ENCODE results near the gene TMED4. TPM values are rescaled to one million over a fixed set of nuclear protein-coding genes. Genes with fewer than 3 reads are reported as not detected.
"Not testable (repeated sequence)": the region's sequence is repeated elsewhere in the genome, so short reads cannot be mapped to it uniquely, and the experiment has no call there.

TMED4 gene
- total RNA-seq, 2 experiments from 2014 or later, result 71.6 to 73.0 TPM

GRCh38 chr7:44568771-44569560 lies 13.1 kb downstream of the TMED4 start:
- intact Hi-C loops (cut with DNase I, micrococcal nuclease), result loop anchor here in 1 of 2 experiments (5.0 kb wide), 2 partner anchors 222 to 327 kb away; no protein-coding TSS in a partner anchor
- no peak for DNase-seq
- Mint-ChIP-seq H3K4me1 (peaks cover 23% of the 10 kb centered on the region), H3K27me3 (no peaks in the 10 kb centered on the region), H3K4me3 (no peak overlapping the region), H3K36me3 (ENCODE audit: low read depth) (peaks cover 86% of the 10 kb centered on the region), H3K27ac (no peak overlapping the region), H3K9me3 (ENCODE audit: low read depth) (no peaks in the 10 kb centered on the region)
- ChIA-PET CTCF (interaction anchor here (0.6 to 1.0 kb wide), 4 partner anchors 10 to 354 kb away, joined by 3 to 4 read pairs (median 3); no protein-coding TSS in a partner anchor), POLR2A (no interaction called here)
- ATAC-seq, result no peak

GRCh38 chr7:44567884-44568283 lies 14.1 kb downstream of the TMED4 start:
- H3K27me3 Mint-ChIP-seq, result no peaks in the 10 kb centered on the region
- DNase-seq (no peak), ATAC-seq (no peak)
- intact Hi-C loops (cut with DNase I, micrococcal nuclease), result loop anchor here in 1 of 2 experiments (5.0 kb wide), 2 partner anchors 221 to 326 kb away; no protein-coding TSS in a partner anchor
- no peak overlapping the region for H3K4me3 Mint-ChIP-seq
- POLR2A ChIA-PET, result no interaction called here
- H3K36me3 Mint-ChIP-seq (ENCODE audit: low read depth), result peaks cover 80% of the 10 kb centered on the region
- H3K9me3 Mint-ChIP-seq (ENCODE audit: low read depth), result no peaks in the 10 kb centered on the region
- H3K4me1 Mint-ChIP-seq, result peaks cover 21% of the 10 kb centered on the region
- H3K27ac Mint-ChIP-seq, result no peak overlapping the region
- CTCF ChIA-PET, result interaction anchor here (0.6 kb wide), 1 partner anchor 11 kb away, joined by 3 read pairs; no protein-coding TSS in a partner anchor

- intact Hi-C loops (cut with DNase I, micrococcal nuclease), result loop anchor here in 1 of 2 experiments (5.0 kb wide), 2 partner anchors 219 to 324 kb away; no protein-coding TSS in a partner anchor
- Mint-ChIP-seq H3K9me3 (ENCODE audit: low read depth) (no peaks in the 10 kb centered on the region), H3K36me3 (ENCODE audit: low read depth) (peaks cover 68% of the 10 kb centered on the region), H3K4me1 (peaks cover 9% of the 10 kb centered on the region), H3K4me3 (no peak overlapping the region), H3K27me3 (no peaks in the 10 kb centered on the region), H3K27ac (no peak overlapping the region)
- ATAC-seq (no peak), DNase-seq (no peak)
- POLR2A ChIA-PET, result no interaction called here
- CTCF ChIA-PET, result interaction anchor here (1.0 to 2.6 kb wide), 4 partner anchors 11 to 232 kb away, joined by 4 to 23 read pairs (median 10); no protein-coding TSS in a partner anchor
These were observed 15.4 kb downstream of the TMED4 start for GRCh38 chr7:44566680-44567079.

- no peaks in the 10 kb centered on the region for H3K27me3 Mint-ChIP-seq
- no peak overlapping the region for H3K27ac Mint-ChIP-seq
- ATAC-seq, result peak; percentile 51
These were observed 16.1 kb downstream of the TMED4 start for GRCh38 chr7:44565795-44566559.

GRCh38 chr7:44565097-44565794 lies 16.8 kb downstream of the TMED4 start:
- no peak overlapping the region for H3K4me3 Mint-ChIP-seq
- H3K36me3 Mint-ChIP-seq (ENCODE audit: low read depth), result peaks cover 55% of the 10 kb centered on the region
- CTCF ChIA-PET, result interaction anchor here (0.5 to 3.7 kb wide), 43 partner anchors 9 to 540 kb away, joined by 3 to 23 read pairs (median 4); partner anchors contain the start of genes DDX56, H2AZ2 and NUDCD3
- H3K4me1 Mint-ChIP-seq, result peaks cover 6% of the 10 kb centered on the region
- no peaks in the 10 kb centered on the region for H3K9me3 Mint-ChIP-seq (ENCODE audit: low read depth)
- POLR2A ChIA-PET, result interaction anchor here (1.0 to 1.5 kb wide), 2 partner anchors 9 to 74 kb away, joined by 3 to 7 read pairs; partner anchors contain the start of gene DDX56
- intact Hi-C loops (cut with DNase I, micrococcal nuclease), result loop anchor here (1.0 to 5.0 kb wide), 3 partner anchors 218 to 324 kb away; no protein-coding TSS in a partner anchor
- H3K27ac Mint-ChIP-seq, result peak overlapping the region; percentile 40
- no peaks in the 10 kb centered on the region for H3K27me3 Mint-ChIP-seq
- DNase-seq (peak; percentile 79), ATAC-seq (peak; percentile 91)

More at GRCh38 chr7:44565795-44566559, 16.1 kb downstream of the TMED4 start:
- intact Hi-C loops (cut with DNase I, micrococcal nuclease), result loop anchor here (1.0 to 5.0 kb wide), 3 partner anchors 219 to 325 kb away; no protein-coding TSS in a partner anchor
- CTCF ChIA-PET, result interaction anchor here (0.6 to 3.7 kb wide), 37 partner anchors 8 to 539 kb away, joined by 3 to 23 read pairs (median 4); partner anchors contain the start of genes DDX56, H2AZ2 and NUDCD3
- POLR2A ChIA-PET, result interaction anchor here (1.0 to 1.5 kb wide), 2 partner anchors 8 to 75 kb away, joined by 3 to 7 read pairs; partner anchors contain the start of gene DDX56
- peaks cover 6% of the 10 kb centered on the region for H3K4me1 Mint-ChIP-seq
- no peak overlapping the region for H3K4me3 Mint-ChIP-seq
- no peaks in the 10 kb centered on the region for H3K9me3 Mint-ChIP-seq (ENCODE audit: low read depth)
- no peak for DNase-seq
- H3K36me3 Mint-ChIP-seq (ENCODE audit: low read depth), result peaks cover 61% of the 10 kb centered on the region

- ChIA-PET POLR2A (interaction anchor here (1.5 kb wide), 1 partner anchor 10 kb away, joined by 7 read pairs; the partner anchor contains the start of gene DDX56), CTCF (interaction anchor here (0.5 to 3.7 kb wide), 31 partner anchors 10 to 427 kb away, joined by 3 to 23 read pairs (median 4); partner anchors contain the start of genes DDX56, H2AZ2 and NUDCD3)
- Mint-ChIP-seq H3K27ac (no peak overlapping the region), H3K36me3 (ENCODE audit: low read depth) (peaks cover 48% of the 10 kb centered on the region), H3K9me3 (ENCODE audit: low read depth) (no peaks in the 10 kb centered on the region), H3K27me3 (no peaks in the 10 kb centered on the region), H3K4me3 (no peak overlapping the region), H3K4me1 (peaks cover 4% of the 10 kb centered on the region)
- ATAC-seq, result no peak
- intact Hi-C loops (cut with DNase I, micrococcal nuclease), result loop anchor here (1.0 to 5.0 kb wide), 3 partner anchors 217 to 323 kb away; no protein-coding TSS in a partner anchor
- DNase-seq, result no peak
These were observed 17.4 kb downstream of the TMED4 start for GRCh38 chr7:44564606-44565005.

- CTCF ChIA-PET, result interaction anchor here (3.7 kb wide), 1 partner anchor 11 kb away, joined by 23 read pairs; the partner anchor contains the start of gene DDX56
- intact Hi-C loops (cut with DNase I, micrococcal nuclease), result no loop called here
- POLR2A ChIA-PET, result no interaction called here
- Mint-ChIP-seq H3K4me3 (no peak overlapping the region), H3K27me3 (no peaks in the 10 kb centered on the region), H3K27ac (no peak overlapping the region), H3K36me3 (ENCODE audit: low read depth) (peaks cover 35% of the 10 kb centered on the region), H3K9me3 (ENCODE audit: low read depth) (no peaks in the 10 kb centered on the region), H3K4me1 (peaks cover 3% of the 10 kb centered on the region)
- no peak for ATAC-seq
- DNase-seq, result no peak
These were observed 18.8 kb downstream of the TMED4 start for GRCh38 chr7:44563171-44563679.

- intact Hi-C loops (cut with DNase I, micrococcal nuclease); POLR2A ChIA-PET; H3K4me3 Mint-ChIP-seq; H3K9me3 Mint-ChIP-seq (ENCODE audit: low read depth); ATAC-seq; DNase-seq; H3K27ac Mint-ChIP-seq; H3K4me1 Mint-ChIP-seq; H3K27me3 Mint-ChIP-seq: not testable (repeated sequence)
- CTCF ChIA-PET, result interaction anchor here (0.6 to 3.7 kb wide), 2 partner anchors 12 to 121 kb away, joined by 3 to 23 read pairs; partner anchors contain the start of gene DDX56
- peaks cover 28% of the 10 kb centered on the region for H3K36me3 Mint-ChIP-seq (ENCODE audit: low read depth)
These were observed 19.4 kb downstream of the TMED4 start for GRCh38 chr7:44562622-44562962.

GRCh38 chr7:44561962-44562621 lies 19.9 kb downstream of the TMED4 start:
- ATAC-seq, result no peak
- no peak for DNase-seq
- CTCF ChIA-PET, result interaction anchor here (0.6 kb wide), 1 partner anchor 121 kb away, joined by 3 read pairs; no protein-coding TSS in a partner anchor
- Mint-ChIP-seq H3K27ac (no peak overlapping the region), H3K9me3 (ENCODE audit: low read depth) (no peaks in the 10 kb centered on the region), H3K4me3 (no peak overlapping the region), H3K4me1 (peaks cover 3% of the 10 kb centered on the region), H3K27me3 (no peaks in the 10 kb centered on the region), H3K36me3 (ENCODE audit: low read depth) (peaks cover 26% of the 10 kb centered on the region)
- POLR2A ChIA-PET, result no interaction called here
- intact Hi-C loops (cut with DNase I, micrococcal nuclease), result no loop called here

- CTCF ChIA-PET, result no interaction called here
- Mint-ChIP-seq H3K9me3 (ENCODE audit: low read depth) (no peaks in the 10 kb centered on the region), H3K27ac (no peak overlapping the region), H3K4me1 (peaks cover 2% of the 10 kb centered on the region), H3K4me3 (no peak overlapping the region), H3K27me3 (no peaks in the 10 kb centered on the region), H3K36me3 (ENCODE audit: low read depth) (peaks cover 25% of the 10 kb centered on the region)
- POLR2A ChIA-PET, result no interaction called here
- DNase-seq, result no peak
- no peak for ATAC-seq
- intact Hi-C loops (cut with DNase I, micrococcal nuclease), result no loop called here
These were observed 20.6 kb downstream of the TMED4 start for GRCh38 chr7:44561481-44561880.
